ENCODE results near the gene SIRPA. TPM values are rescaled to one million over a fixed set of nuclear protein-coding genes. Genes with fewer than 3 reads are reported as not detected.

Gene SIRPA
- total RNA-seq, 1 donor from 2014 or later: 13.0 TPM

GRCh38 chr20:1987826-1988225, 92.6 kb downstream of the SIRPA start:
- H3K27ac Mint-ChIP-seq (ENCODE audit: unreplicated experiment): no peak overlapping the region
- H3K9me3 Mint-ChIP-seq (ENCODE audit: unreplicated experiment): no peaks in the 10 kb centered on the region
- no peaks in the 10 kb centered on the region for H3K4me1 Mint-ChIP-seq (ENCODE audit: unreplicated experiment)
- no peak for DNase-seq (ENCODE audit: extremely low spot score, unreplicated experiment)
- no peak overlapping the region for H3K4me3 Mint-ChIP-seq (ENCODE audit: unreplicated experiment)
- no peaks in the 10 kb centered on the region for H3K36me3 Mint-ChIP-seq (ENCODE audit: unreplicated experiment)
- no peak for TF ChIP-seq CTCF (IDR thresholded peaks at IDR 0.05)
- H3K27me3 Mint-ChIP-seq (ENCODE audit: unreplicated experiment): peaks cover 13% of the 10 kb centered on the region

Other genes with a start within 250 kb of the SIRPA start
- gene SIRPG, start 237.6 kb upstream of the SIRPA start, total RNA-seq: not detected in 2 replicates
- not detected in 2 replicates for gene PDYN, start 98.7 kb downstream of the SIRPA start, total RNA-seq
- gene STK35, start 206.4 kb downstream of the SIRPA start, total RNA-seq: 15.6 and 16.3 TPM in 2 replicates